ENCODE results near the gene GPC6.

The GPC6 gene

GRCh38 chr13:94412870-94413597, 1186.4 kb downstream of the GPC6 start:
- in situ Hi-C loops (cut with HindIII; ENCODE audit: low sequenced_read_pairs) = no loop called here

- in situ Hi-C loops (cut with HindIII; ENCODE audit: low sequenced_read_pairs) = no loop called here
Measured at GRCh38 chr13:94413598-94413944, 1187.0 kb downstream of the GPC6 start.

GRCh38 chr13:94414141-94414540, 1187.5 kb downstream of the GPC6 start:
- in situ Hi-C loops (cut with HindIII; ENCODE audit: low sequenced_read_pairs) = no loop called here

- in situ Hi-C loops (cut with HindIII; ENCODE audit: low sequenced_read_pairs) = no loop called here
Measured at GRCh38 chr13:94414708-94415107, 1188.1 kb downstream of the GPC6 start.

- in situ Hi-C loops (cut with HindIII; ENCODE audit: low sequenced_read_pairs) = no loop called here
Measured at GRCh38 chr13:94415500-94416237, 1189.1 kb downstream of the GPC6 start.

- in situ Hi-C loops (cut with HindIII; ENCODE audit: low sequenced_read_pairs) = no loop called here
Measured at GRCh38 chr13:94416454-94417080, 1190.0 kb downstream of the GPC6 start.

- in situ Hi-C loops (cut with HindIII; ENCODE audit: low sequenced_read_pairs) = no loop called here
Measured at GRCh38 chr13:94417294-94417693, 1190.7 kb downstream of the GPC6 start.

GRCh38 chr13:94419304-94419924, 1192.8 kb downstream of the GPC6 start:
- in situ Hi-C loops (cut with HindIII; ENCODE audit: low sequenced_read_pairs) = no loop called here

- in situ Hi-C loops (cut with HindIII; ENCODE audit: low sequenced_read_pairs) = no loop called here
Measured at GRCh38 chr13:94419925-94420305, 1193.3 kb downstream of the GPC6 start.

- in situ Hi-C loops (cut with HindIII; ENCODE audit: low sequenced_read_pairs) = no loop called here
Measured at GRCh38 chr13:94427313-94427953, 1200.8 kb downstream of the GPC6 start.

- in situ Hi-C loops (cut with HindIII; ENCODE audit: low sequenced_read_pairs) = no loop called here
Measured at GRCh38 chr13:94431574-94431973, 1205.0 kb downstream of the GPC6 start.

- in situ Hi-C loops (cut with HindIII; ENCODE audit: low sequenced_read_pairs) = no loop called here
Measured at GRCh38 chr13:94431987-94432386, 1205.4 kb downstream of the GPC6 start.

- in situ Hi-C loops (cut with HindIII; ENCODE audit: low sequenced_read_pairs) = no loop called here
Measured at GRCh38 chr13:94433055-94433961, 1206.7 kb downstream of the GPC6 start.

- in situ Hi-C loops (cut with HindIII; ENCODE audit: low sequenced_read_pairs) = no loop called here
Measured at GRCh38 chr13:94435604-94436226, 1209.1 kb downstream of the GPC6 start.

GRCh38 chr13:94444826-94445225, 1218.2 kb downstream of the GPC6 start:
- in situ Hi-C loops (cut with HindIII; ENCODE audit: low sequenced_read_pairs) = no loop called here

- in situ Hi-C loops (cut with HindIII; ENCODE audit: low sequenced_read_pairs) = no loop called here
Measured at GRCh38 chr13:94454334-94454733, 1227.7 kb downstream of the GPC6 start.

- in situ Hi-C loops (cut with HindIII; ENCODE audit: low sequenced_read_pairs) = no loop called here
Measured at GRCh38 chr13:94454906-94455305, 1228.3 kb downstream of the GPC6 start.

- in situ Hi-C loops (cut with HindIII; ENCODE audit: low sequenced_read_pairs) = no loop called here
Measured at GRCh38 chr13:94455414-94455813, 1228.8 kb downstream of the GPC6 start.
